Kidney epithelial cell (primary cell): Measurements from ENCODE around the gene VSTM2B. TPM values are rescaled to one million over a fixed set of nuclear protein-coding genes. Genes with fewer than 3 reads are reported as not detected.

ENCODE experiments used
- DNase-seq: peaks from one replicate; pipeline ENCODE4 v3.0.0-alpha.2; 2010; ENCODE audit warnings: low read depth
- H3K27me3 ChIP-seq: 2 replicates; pipeline ENCODE4 v1.6.0; 2011; ENCODE audit warnings: low read length; ENCODE audit not compliant: control insufficient read depth, insufficient read depth
- H3K36me3 ChIP-seq: 2 replicates; pipeline ENCODE4 v1.5.1; 2011; ENCODE audit warnings: low read length; ENCODE audit not compliant: control insufficient read depth, insufficient read depth
- H3K4me3 ChIP-seq: 2 replicates; pipeline ENCODE4 v1.5.1; 2011; ENCODE audit warnings: low read depth, mild to moderate bottlenecking, control low read depth, low read length
- CTCF ChIP-seq: IDR thresholded peaks from 2 replicates; pipeline ENCODE4 v1.5.1; 2011; ENCODE audit warnings: mild to moderate bottlenecking, moderate library complexity, low read length, control low read depth, inconsistent platforms; ENCODE audit not compliant: insufficient read depth, poor library complexity, severe bottlenecking
- total RNA-seq: library from RNA; depleted of rRNA; stranded (reverse); fragments of >200 nt; gene quantifications from 2 replicates; pipeline ENCODE4 v1.2.3, GENCODE V29; 2015

Gene VSTM2B
- total RNA-seq, 1 donor from 2014 or later = not detected

- Histone ChIP-seq H3K4me3 (no peak overlapping the region), H3K27me3 (peaks cover 3% of the 10 kb centered on the region), H3K36me3 (no peaks in the 10 kb centered on the region)
- no peak for TF ChIP-seq CTCF
- DNase-seq = no peak
Observed at GRCh38 chr19:29569038-29569911, 43.5 kb downstream of the VSTM2B start.

GRCh38 chr19:29571181-29571580 lies 45.4 kb downstream of the VSTM2B start:
- Histone ChIP-seq H3K36me3 (no peaks in the 10 kb centered on the region), H3K4me3 (no peak overlapping the region), H3K27me3 (peaks cover 6% of the 10 kb centered on the region)
- no peak for DNase-seq
- TF ChIP-seq CTCF = no peak

GRCh38 chr19:29573486-29573885 lies 47.7 kb downstream of the VSTM2B start:
- no peaks in the 10 kb centered on the region for H3K36me3 ChIP-seq
- DNase-seq = no peak
- TF ChIP-seq CTCF = no peak
- H3K4me3 ChIP-seq = no peak overlapping the region
- peaks cover 6% of the 10 kb centered on the region for H3K27me3 ChIP-seq

GRCh38 chr19:29574510-29574909 lies 48.7 kb downstream of the VSTM2B start:
- no peak for TF ChIP-seq CTCF
- no peak overlapping the region for H3K4me3 ChIP-seq
- no peaks in the 10 kb centered on the region for H3K36me3 ChIP-seq
- DNase-seq = no peak
- H3K27me3 ChIP-seq = peaks cover 6% of the 10 kb centered on the region

- TF ChIP-seq CTCF = no peak
- Histone ChIP-seq H3K27me3 (peaks cover 6% of the 10 kb centered on the region), H3K4me3 (no peak overlapping the region), H3K36me3 (no peaks in the 10 kb centered on the region)
- no peak for DNase-seq
Observed at GRCh38 chr19:29576046-29576606, 50.3 kb downstream of the VSTM2B start.
